CD8-positive, alpha-beta memory T cell (primary cell): Measurements from ENCODE around the gene CLDN12. TPM values are rescaled to one million over a fixed set of nuclear protein-coding genes. Genes with fewer than 3 reads are reported as not detected.

Experiments
- CTCF ChIA-PET: fragments of 350-600 bp; sonication (Branson Sonifier 250); formaldehyde crosslinking; loops from one replicate; lab custom pipeline; 2021; ENCODE audit warnings: antibody characterized with exemption; lab: Charles Lee
- POLR2A ChIA-PET: fragments of 350-600 bp; sonication (Branson Sonifier 250); formaldehyde crosslinking; loops from one replicate; lab custom pipeline; 2021; ENCODE audit warnings: antibody characterized with exemption; lab: Charles Lee
- DNase-seq, 5 donors: peaks; one replicate each; pipeline versions ENCODE4 v3.0.0 to v3.0.0-alpha.2; 2020 to 2022; ENCODE audit warnings: mixed read lengths in 1 of 5
- H3K27ac ChIP-seq: one replicate; pipeline ENCODE4 v1.7.0; 2013; ENCODE audit warnings: low read depth, mild to moderate bottlenecking, low read length, moderate library complexity
- H3K27me3 ChIP-seq: 2 replicates; pipeline ENCODE4 v1.7.0; 2013; ENCODE audit warnings: low read length, mild to moderate bottlenecking; ENCODE audit not compliant: insufficient read depth, poor library complexity, severe bottlenecking
- H3K36me3 ChIP-seq: 2 replicates; pipeline ENCODE4 v1.7.0; 2013; ENCODE audit warnings: mild to moderate bottlenecking, low read length, moderate library complexity; ENCODE audit not compliant: insufficient read depth
- H3K4me1 ChIP-seq: 2 replicates; pipeline ENCODE4 v1.7.0; 2013; ENCODE audit warnings: mild to moderate bottlenecking, low read length, moderate library complexity; ENCODE audit not compliant: insufficient read depth
- H3K4me3 ChIP-seq: 2 replicates; pipeline ENCODE4 v1.7.0; 2013; ENCODE audit warnings: mild to moderate bottlenecking, low read length
- H3K9me3 ChIP-seq: 2 replicates; pipeline ENCODE4 v1.7.0; 2013; ENCODE audit warnings: mild to moderate bottlenecking, low read length
- H3K27ac Mint-ChIP-seq, 8 donors: one replicate each; pipeline ENCODE4 v1.8.0; 2020 to 2021; ENCODE audit warnings: mixed read lengths in 8 of 8, mild to moderate bottlenecking in 6 of 8, inconsistent platforms in 3 of 8, moderate library complexity in 3 of 8
- H3K27me3 Mint-ChIP-seq, 2 donors: one replicate each; pipeline ENCODE4 v1.8.0; 2020 to 2021; ENCODE audit warnings: mixed read lengths in 2 of 2, mild to moderate bottlenecking in 1 of 2, moderate library complexity in 1 of 2
- H3K36me3 Mint-ChIP-seq, 3 donors: one replicate each; pipeline ENCODE4 v1.8.0; 2020 to 2021; ENCODE audit warnings: mixed read lengths in 3 of 3, inconsistent platforms in 1 of 3, mild to moderate bottlenecking in 1 of 3
- H3K4me1 Mint-ChIP-seq, 3 donors: one replicate each; pipeline ENCODE4 v1.8.0; 2020 to 2021; ENCODE audit warnings: mixed read lengths in 3 of 3, inconsistent platforms in 1 of 3, mild to moderate bottlenecking in 1 of 3
- H3K4me3 Mint-ChIP-seq, 7 donors: one replicate each; pipeline ENCODE4 v1.8.0; 2020 to 2021; ENCODE audit warnings: mixed read lengths in 7 of 7, mild to moderate bottlenecking in 6 of 7, moderate library complexity in 4 of 7, inconsistent platforms in 2 of 7
- H3K9me3 Mint-ChIP-seq, 5 donors: one replicate each; pipeline ENCODE4 v1.8.0; 2020 to 2022; ENCODE audit warnings: mixed read lengths in 5 of 5, mild to moderate bottlenecking in 3 of 5, moderate library complexity in 2 of 5, inconsistent platforms in 1 of 5
- polyA plus RNA-seq: library from polyadenylated mRNA; unstranded; fragments of 300-500 nt; fragmentation: Illumina TruSeq; gene quantifications from one replicate; pipeline ENCODE4 v1.2.3, GENCODE V29; 2021
- total RNA-seq, 2 experiments: library from RNA; stranded (reverse); gene quantifications; one replicate each; pipeline ENCODE4 v1.2.3, GENCODE V29; 2021

CLDN12 gene
- total and polyA plus RNA-seq, 3 experiments from 2014 or later, result 0.82 to 4.9 (median 3.7) TPM

- H3K4me1 ChIP-seq, result no peaks in the 10 kb centered on the region
- ChIA-PET CTCF (no interaction called here), POLR2A (no interaction called here)
- Mint-ChIP-seq H3K27ac (no peak overlapping the region), H3K9me3 (peaks cover 0 to 1% (median 0%) of the 10 kb centered on the region in 5 donors), H3K4me3 (no peak overlapping the region), H3K4me1 (no peaks in the 10 kb centered on the region), H3K27me3 (peaks cover 0 to 6% of the 10 kb centered on the region in 2 donors), H3K36me3 (no peaks in the 10 kb centered on the region)
- no peak for DNase-seq
- no peak overlapping the region for H3K4me3 ChIP-seq
- H3K27ac ChIP-seq, result no peak overlapping the region
- H3K36me3 ChIP-seq, result no peaks in the 10 kb centered on the region
- no peaks in the 10 kb centered on the region for H3K9me3 ChIP-seq
- no peaks in the 10 kb centered on the region for H3K27me3 ChIP-seq
These were observed 42.4 kb downstream of the CLDN12 start for GRCh38 chr7:90445633-90446032.

- Mint-ChIP-seq H3K9me3 (peaks cover 0 to 1% (median 0%) of the 10 kb centered on the region in 5 donors), H3K4me1 (no peaks in the 10 kb centered on the region), H3K4me3 (no peak overlapping the region), H3K27me3 (peaks cover 0 to 6% of the 10 kb centered on the region in 2 donors), H3K27ac (no peak overlapping the region), H3K36me3 (no peaks in the 10 kb centered on the region)
- ChIA-PET POLR2A (no interaction called here), CTCF (interaction anchor here (1.0 to 1.5 kb wide), 2 partner anchors 18 to 292 kb away, joined by 4 to 5 read pairs; partner anchors contain the start of gene STEAP1)
- Histone ChIP-seq H3K27ac (no peak overlapping the region), H3K9me3 (no peaks in the 10 kb centered on the region), H3K27me3 (no peaks in the 10 kb centered on the region), H3K36me3 (no peaks in the 10 kb centered on the region), H3K4me3 (no peak overlapping the region), H3K4me1 (no peaks in the 10 kb centered on the region)
- DNase-seq, result no peak
These were observed 43.1 kb downstream of the CLDN12 start for GRCh38 chr7:90446137-90446899.

GRCh38 chr7:90453259-90453891, 50.1 kb downstream of the CLDN12 start:
- Mint-ChIP-seq H3K9me3 (peaks cover 0 to 1% (median 0%) of the 10 kb centered on the region in 5 donors), H3K27ac (no peak overlapping the region), H3K36me3 (no peaks in the 10 kb centered on the region), H3K4me3 (no peak overlapping the region), H3K27me3 (peaks cover 0 to 15% of the 10 kb centered on the region in 2 donors), H3K4me1 (peaks cover 6 to 8% (median 6%) of the 10 kb centered on the region in 3 donors)
- H3K4me1 ChIP-seq, result no peaks in the 10 kb centered on the region
- no peak overlapping the region for H3K4me3 ChIP-seq
- H3K36me3 ChIP-seq, result no peaks in the 10 kb centered on the region
- ChIA-PET CTCF (no interaction called here), POLR2A (no interaction called here)
- no peak for DNase-seq
- no peak overlapping the region for H3K27ac ChIP-seq
- no peaks in the 10 kb centered on the region for H3K27me3 ChIP-seq
- H3K9me3 ChIP-seq, result no peaks in the 10 kb centered on the region

GRCh38 chr7:90453931-90454330, 50.7 kb downstream of the CLDN12 start:
- peaks cover 6 to 8% (median 6%) of the 10 kb centered on the region in 3 donors for H3K4me1 Mint-ChIP-seq
- Histone ChIP-seq H3K27ac (no peak overlapping the region), H3K4me3 (no peak overlapping the region), H3K4me1 (no peaks in the 10 kb centered on the region), H3K27me3 (no peaks in the 10 kb centered on the region), H3K9me3 (no peaks in the 10 kb centered on the region), H3K36me3 (no peaks in the 10 kb centered on the region)
- H3K36me3 Mint-ChIP-seq, result no peaks in the 10 kb centered on the region
- H3K4me3 Mint-ChIP-seq, result no peak overlapping the region
- H3K27me3 Mint-ChIP-seq, result peaks cover 0 to 15% of the 10 kb centered on the region in 2 donors
- no peaks in the 10 kb centered on the region for H3K9me3 Mint-ChIP-seq
- DNase-seq, result no peak
- ChIA-PET POLR2A (no interaction called here), CTCF (no interaction called here)
- H3K27ac Mint-ChIP-seq, result no peak overlapping the region

- Histone ChIP-seq H3K27ac (no peak overlapping the region), H3K4me3 (no peak overlapping the region), H3K4me1 (no peaks in the 10 kb centered on the region), H3K27me3 (no peaks in the 10 kb centered on the region), H3K9me3 (no peaks in the 10 kb centered on the region), H3K36me3 (no peaks in the 10 kb centered on the region)
- CTCF ChIA-PET, result interaction anchor here (1.0 to 1.7 kb wide), 5 partner anchors 8 to 109 kb away, joined by 3 to 6 read pairs (median 4); no protein-coding TSS in a partner anchor
- Mint-ChIP-seq H3K4me3 (peak overlapping the region in 3 of 7 donors; percentile 42 to 57 (median 45)), H3K4me1 (peaks cover 6 to 8% (median 6%) of the 10 kb centered on the region in 3 donors), H3K27ac (peak overlapping the region in 2 of 8 donors; percentile 9 to 22), H3K9me3 (no peaks in the 10 kb centered on the region), H3K36me3 (no peaks in the 10 kb centered on the region), H3K27me3 (peaks cover 0 to 18% of the 10 kb centered on the region in 2 donors)
- peak in 2 of 5 donors; percentile 13 to 21 for DNase-seq
- POLR2A ChIA-PET, result no interaction called here
These were observed 52.1 kb downstream of the CLDN12 start for GRCh38 chr7:90455163-90456030.

- no peaks in the 10 kb centered on the region for H3K9me3 Mint-ChIP-seq
- peaks cover 0 to 18% of the 10 kb centered on the region in 2 donors for H3K27me3 Mint-ChIP-seq
- CTCF ChIA-PET, result no interaction called here
- no peaks in the 10 kb centered on the region for H3K36me3 Mint-ChIP-seq
- Histone ChIP-seq H3K4me3 (no peak overlapping the region), H3K9me3 (no peaks in the 10 kb centered on the region), H3K27me3 (no peaks in the 10 kb centered on the region), H3K4me1 (peaks cover 6% of the 10 kb centered on the region), H3K27ac (no peak overlapping the region), H3K36me3 (no peaks in the 10 kb centered on the region)
- H3K4me3 Mint-ChIP-seq, result peak overlapping the region in 1 of 7 donors; percentile 2
- H3K27ac Mint-ChIP-seq, result no peak overlapping the region
- POLR2A ChIA-PET, result no interaction called here
- DNase-seq, result no peak
- peaks cover 10 to 12% (median 11%) of the 10 kb centered on the region in 3 donors for H3K4me1 Mint-ChIP-seq
These were observed 54.8 kb downstream of the CLDN12 start for GRCh38 chr7:90458104-90458503.

- H3K9me3 ChIP-seq, result no peaks in the 10 kb centered on the region
- Mint-ChIP-seq H3K9me3 (peaks cover 0 to 15% (median 12%) of the 10 kb centered on the region in 5 donors), H3K36me3 (peaks cover 0 to 10% (median 7%) of the 10 kb centered on the region in 3 donors), H3K27ac (no peak overlapping the region), H3K27me3 (peaks cover 0 to 11% of the 10 kb centered on the region in 2 donors), H3K4me3 (peak overlapping the region in 1 of 7 donors; percentile 17), H3K4me1 (peaks cover 18 to 21% (median 18%) of the 10 kb centered on the region in 3 donors)
- no peak overlapping the region for H3K27ac ChIP-seq
- H3K36me3 ChIP-seq, result no peaks in the 10 kb centered on the region
- CTCF ChIA-PET, result interaction anchor here (0.8 kb wide), 1 partner anchor 1987 kb away, joined by 5 read pairs; the partner anchor contains the start of gene GATAD1
- H3K27me3 ChIP-seq, result no peaks in the 10 kb centered on the region
- H3K4me1 ChIP-seq, result peaks cover 6% of the 10 kb centered on the region
- POLR2A ChIA-PET, result no interaction called here
- DNase-seq, result no peak
- no peak overlapping the region for H3K4me3 ChIP-seq
These were observed 56.6 kb downstream of the CLDN12 start for GRCh38 chr7:90459888-90460287.
